ENCODE data around the gene ZBED4. TPM values are rescaled to one million over a fixed set of nuclear protein-coding genes. Genes with fewer than 3 reads are reported as not detected.
"Not testable (repeated sequence)": the region's sequence is repeated elsewhere in the genome, so short reads cannot be mapped to it uniquely, and the experiment has no call there.

ZBED4 gene
- polyA plus RNA-seq (ENCODE audit: insufficient read length) = 18.0 TPM
- long read RNA-seq, donor 1, full-length matches to known transcripts = 7 of 7 reads
- long read RNA-seq, donor 1, partial matches to known transcripts = 0 of 7 reads
- long read RNA-seq, donor 1, other reads (novel, unspliced or antisense) = 0 of 7 reads
- long read RNA-seq, donor 2, full-length matches to known transcripts = 4 of 4 reads
- long read RNA-seq, donor 2, partial matches to known transcripts = 0 of 4 reads
- long read RNA-seq, donor 2, other reads (novel, unspliced or antisense) = 0 of 4 reads
- long read RNA-seq, donor 3, full-length matches to known transcripts = 2 of 8 reads
- long read RNA-seq, donor 3, partial matches to known transcripts = 0 of 8 reads
- long read RNA-seq, donor 3, other reads (novel, unspliced or antisense) = 6 of 8 reads
- long read RNA-seq, donor 4, full-length matches to known transcripts = 1 of 1 reads
- long read RNA-seq, donor 4, partial matches to known transcripts = 0 of 1 reads
- long read RNA-seq, donor 4, other reads (novel, unspliced or antisense) = 0 of 1 reads
- long read RNA-seq, donor 5, full-length matches to known transcripts = 3 of 3 reads
- long read RNA-seq, donor 5, partial matches to known transcripts = 0 of 3 reads
- long read RNA-seq, donor 5, other reads (novel, unspliced or antisense) = 0 of 3 reads
- long read RNA-seq, donor 6, full-length matches to known transcripts = 11 of 11 reads
- long read RNA-seq, donor 6, partial matches to known transcripts = 0 of 11 reads
- long read RNA-seq, donor 6, other reads (novel, unspliced or antisense) = 0 of 11 reads
- long read RNA-seq, donor 7, full-length matches to known transcripts = 7 of 24 reads
- long read RNA-seq, donor 7, partial matches to known transcripts = 0 of 24 reads
- long read RNA-seq, donor 7, other reads (novel, unspliced or antisense) = 17 of 24 reads
- long read RNA-seq, donor 8, full-length matches to known transcripts = 1 of 1 reads
- long read RNA-seq, donor 8, partial matches to known transcripts = 0 of 1 reads
- long read RNA-seq, donor 8, other reads (novel, unspliced or antisense) = 0 of 1 reads

DNA sequence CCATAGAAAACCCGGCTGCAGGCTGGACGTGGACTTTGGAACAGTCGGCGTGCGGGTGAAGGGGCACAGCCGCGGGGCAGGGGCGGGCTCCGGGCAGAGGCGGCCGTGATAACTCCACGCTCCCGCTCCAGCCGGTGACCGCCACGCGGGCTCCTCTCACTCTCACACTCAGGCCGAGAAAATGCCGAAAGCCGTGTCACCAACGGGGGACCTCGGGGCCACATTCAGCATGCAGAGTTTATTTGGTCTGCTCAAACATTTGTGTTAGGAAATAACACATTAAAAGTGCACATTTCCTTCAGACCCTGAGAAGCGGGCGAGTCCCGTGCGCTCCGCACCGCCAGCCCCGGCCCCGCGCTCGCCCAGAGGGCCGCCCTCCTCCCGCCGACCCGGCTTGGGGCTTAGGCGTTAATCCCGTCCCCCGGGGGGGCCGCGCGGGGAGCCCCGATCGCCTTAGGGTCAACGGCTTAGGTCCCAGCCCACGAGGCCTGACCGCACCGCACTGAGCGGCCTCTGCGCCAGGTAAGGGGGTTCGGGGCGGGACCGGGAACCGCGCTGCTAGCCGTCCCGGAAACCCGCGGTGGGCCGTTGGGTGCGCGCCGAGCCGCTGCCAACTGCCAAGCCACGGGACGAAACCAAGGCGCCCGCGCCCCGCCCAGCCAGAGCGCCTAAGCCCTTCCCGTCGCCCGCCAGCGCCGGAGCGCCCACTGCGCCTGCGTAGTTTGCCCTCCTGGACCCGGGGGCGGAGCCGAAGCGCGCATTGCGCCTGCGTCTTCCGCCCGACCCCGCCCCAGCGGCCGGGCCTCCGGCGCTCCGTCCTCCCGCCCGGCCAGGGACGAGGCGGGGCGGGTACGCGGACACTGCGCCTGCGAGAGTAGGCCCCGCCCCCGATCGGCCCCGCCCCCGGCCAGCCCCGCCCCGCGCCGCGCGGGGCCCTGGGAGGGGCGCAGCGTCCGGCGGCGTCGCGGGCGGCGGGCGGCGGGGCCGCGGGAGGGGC, at the start of gene ZBED4:
ZBED4 (plus strand) TSS at position 947 of the 997 bp plus-strand sequence. CDS start 29,819 bp downstream, outside the sequence.
- peak; percentile 96 for DNase-seq

DNA sequence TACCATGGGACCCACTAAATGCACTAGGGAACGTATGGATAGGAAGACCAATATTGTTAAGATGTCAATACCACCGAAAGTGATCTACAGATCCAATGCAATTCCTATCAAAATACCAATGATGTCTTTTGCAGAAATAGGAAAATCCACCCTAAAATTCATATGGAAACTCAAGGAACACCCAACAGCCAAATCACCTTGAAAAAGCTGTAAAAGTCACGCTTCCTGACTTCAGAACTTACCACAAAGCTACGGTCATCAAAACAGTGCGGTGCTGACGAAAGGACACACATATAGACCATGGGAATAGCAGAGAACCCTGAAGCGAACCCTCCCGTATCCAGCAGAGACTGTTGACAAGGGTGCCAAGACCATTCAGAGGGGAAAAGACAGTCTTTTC, 46.5 kb upstream of the ZBED4 start:
- no peak for DNase-seq

GRCh38 chr22:49807780-49808708, 45.6 kb upstream of the ZBED4 start:
- DNase-seq = no peak

- DNase-seq = no peak
These were observed 43.2 kb upstream of the ZBED4 start for GRCh38 chr22:49810363-49811019.

DNA sequence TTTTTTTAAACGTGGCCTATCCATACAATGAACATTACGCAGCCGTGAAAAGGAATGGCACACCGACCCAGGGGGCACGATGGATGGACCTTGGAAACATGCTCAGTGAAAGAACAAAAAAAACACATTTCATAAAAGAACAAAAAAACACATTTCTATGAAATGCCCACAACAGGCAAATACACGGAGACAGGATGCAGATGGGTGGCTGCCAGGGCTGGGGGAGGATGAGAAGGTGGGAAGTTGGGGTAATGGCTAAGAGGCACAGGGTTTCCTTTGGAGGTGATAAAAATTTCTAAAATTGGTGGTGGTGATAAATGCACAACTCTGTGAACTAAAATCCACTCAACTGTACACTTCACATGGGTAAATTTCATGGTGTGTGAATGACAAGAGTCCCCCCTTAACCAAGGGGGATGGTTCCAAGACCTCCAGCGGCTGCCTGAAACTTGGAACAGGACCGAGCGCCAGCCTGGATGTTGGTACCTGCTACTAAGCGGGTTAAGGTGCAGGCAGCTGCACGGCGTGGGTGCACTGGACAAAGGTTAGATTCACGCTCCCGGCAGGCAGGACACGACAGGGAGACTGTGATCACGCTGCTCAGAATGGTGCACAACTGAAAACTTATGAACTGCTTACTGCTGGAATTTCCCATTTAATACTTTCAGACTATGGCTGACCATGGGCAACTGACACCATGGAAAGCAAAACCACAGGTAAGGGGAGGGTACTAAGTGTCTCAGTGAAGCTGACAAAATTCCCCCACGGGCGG, 42.4 kb upstream of the ZBED4 start:
- no peak for DNase-seq

DNA sequence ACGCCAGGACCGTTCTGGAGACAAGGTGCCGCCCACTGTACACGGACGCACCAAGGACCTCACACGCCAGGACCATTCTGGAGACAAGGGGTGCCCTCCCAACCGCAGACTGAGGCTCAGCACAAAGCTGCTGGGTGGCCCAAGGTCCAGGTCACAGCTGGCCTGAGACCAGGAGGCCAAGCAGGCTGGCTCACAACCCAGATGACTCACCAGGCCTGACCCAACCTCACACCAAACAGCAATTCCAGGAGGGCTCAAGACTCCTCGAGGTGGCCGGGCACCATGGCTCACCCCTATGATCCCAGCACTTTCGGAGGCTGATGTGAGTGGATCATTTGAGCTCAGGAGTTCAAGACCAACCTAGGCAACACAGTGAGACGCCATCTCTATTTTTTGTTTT, 40.8 kb upstream of the ZBED4 start:
- DNase-seq = no peak

DNA sequence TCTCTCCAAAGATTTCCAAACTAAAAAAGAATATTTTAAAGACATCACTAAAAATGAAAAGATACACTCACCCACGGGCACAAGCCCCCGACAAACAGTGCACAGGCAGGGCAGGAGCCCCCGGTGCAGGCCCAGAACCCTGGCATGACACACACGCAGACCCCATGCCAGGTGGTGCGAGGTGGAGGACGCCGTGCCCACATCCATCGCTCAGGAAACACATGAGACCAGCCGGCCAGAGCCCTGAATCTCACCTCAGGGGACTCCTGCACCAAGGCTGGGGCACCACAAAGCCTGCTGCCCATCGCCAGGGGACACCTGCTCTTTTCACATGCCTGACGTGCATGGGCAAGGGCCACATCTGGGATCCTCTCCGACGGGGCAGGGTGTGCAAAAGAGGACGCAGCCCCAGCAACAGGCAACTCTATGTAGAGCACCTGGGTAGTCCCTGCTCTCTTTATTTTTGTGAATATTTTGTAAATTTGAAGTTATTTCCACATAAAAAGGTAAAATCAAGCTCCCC, 39.4 kb upstream of the ZBED4 start:
- DNase-seq = no peak

- no peak for DNase-seq
These were observed 38.8 kb upstream of the ZBED4 start for GRCh38 chr22:49814856-49815255.

GRCh38 chr22:49815641-49816091, 38.0 kb upstream of the ZBED4 start:
- no peak for DNase-seq

DNA sequence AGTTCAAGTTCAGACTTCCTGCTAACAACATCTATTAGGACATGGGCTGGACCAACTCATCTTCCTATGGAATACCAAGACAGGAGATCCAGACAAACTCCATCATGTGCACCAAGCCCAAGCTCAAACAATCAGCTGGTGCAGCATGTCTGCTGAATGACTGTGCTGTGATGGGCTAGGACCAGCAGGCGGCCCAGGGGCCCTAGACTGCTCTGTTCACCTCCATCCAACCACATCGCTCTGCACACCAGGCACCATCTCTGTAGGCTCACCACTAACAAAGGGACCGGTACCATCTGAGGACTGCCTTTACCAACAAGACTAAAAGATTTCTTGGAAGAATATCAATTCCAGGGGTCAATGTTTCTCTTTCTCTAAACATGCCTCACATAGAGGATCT, 36.3 kb upstream of the ZBED4 start:
- no peak for DNase-seq

- DNase-seq = no peak
These were observed 32.7 kb upstream of the ZBED4 start for GRCh38 chr22:49820984-49821383.

- not testable (repeated sequence) for DNase-seq
These were observed 31.9 kb upstream of the ZBED4 start for GRCh38 chr22:49821741-49822140.

- DNase-seq = no peak
These were observed 30.2 kb upstream of the ZBED4 start for GRCh38 chr22:49823289-49824045.

DNA sequence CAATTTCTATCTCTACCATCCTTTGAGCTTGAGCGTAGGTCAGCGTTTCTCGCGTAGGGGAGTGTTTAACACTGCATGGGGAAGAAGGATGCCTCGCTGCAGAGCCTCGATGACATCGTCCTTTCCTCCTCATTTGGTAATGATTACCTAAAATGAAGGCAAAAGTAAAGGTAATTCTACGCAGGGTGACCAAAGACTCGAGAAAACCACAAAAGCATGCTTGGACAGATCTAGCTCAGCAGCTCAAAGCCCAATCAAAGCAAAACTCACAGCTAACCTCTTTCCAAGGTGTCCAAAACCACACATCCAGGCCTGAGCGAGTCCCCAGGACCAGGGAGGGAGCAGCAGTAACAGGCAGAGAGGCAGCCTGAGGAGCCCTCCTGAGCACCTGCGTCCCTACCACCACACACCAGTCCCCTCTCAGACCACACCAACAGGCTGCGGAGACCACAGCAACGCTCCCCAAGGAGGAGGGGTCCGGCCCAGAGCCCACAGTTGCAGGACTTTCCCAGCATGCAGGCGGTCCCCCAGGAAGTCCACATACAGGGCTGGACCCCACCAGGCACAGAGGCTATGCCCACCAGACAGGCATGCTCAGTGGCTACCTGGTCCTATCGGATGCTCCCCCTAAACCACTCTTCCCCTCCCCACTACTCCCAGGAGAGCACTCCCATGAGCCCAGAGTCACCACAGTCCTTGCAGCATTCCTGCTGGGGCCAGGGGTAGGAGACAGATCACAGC, 29.3 kb upstream of the ZBED4 start:
- no peak for DNase-seq

DNA sequence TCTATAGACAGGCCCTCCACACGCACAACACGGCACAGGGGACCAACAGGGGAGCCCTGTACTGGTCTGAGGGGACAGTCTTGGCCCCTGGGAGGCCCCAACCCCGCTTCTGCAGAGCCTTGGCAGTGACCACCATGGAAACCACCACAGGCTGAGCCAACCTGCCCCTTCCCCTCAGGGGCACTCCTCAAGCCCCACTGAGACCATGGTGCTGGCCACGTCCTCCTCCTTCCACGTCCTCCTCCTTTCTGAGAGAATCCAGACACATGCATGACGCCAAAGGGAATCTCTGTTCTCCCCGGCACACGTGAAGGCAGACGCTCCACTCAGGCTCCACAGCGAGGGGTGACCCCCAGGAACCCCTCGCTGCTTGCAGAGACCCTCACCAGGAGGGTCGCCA, 28.7 kb upstream of the ZBED4 start:
- DNase-seq = no peak

DNA sequence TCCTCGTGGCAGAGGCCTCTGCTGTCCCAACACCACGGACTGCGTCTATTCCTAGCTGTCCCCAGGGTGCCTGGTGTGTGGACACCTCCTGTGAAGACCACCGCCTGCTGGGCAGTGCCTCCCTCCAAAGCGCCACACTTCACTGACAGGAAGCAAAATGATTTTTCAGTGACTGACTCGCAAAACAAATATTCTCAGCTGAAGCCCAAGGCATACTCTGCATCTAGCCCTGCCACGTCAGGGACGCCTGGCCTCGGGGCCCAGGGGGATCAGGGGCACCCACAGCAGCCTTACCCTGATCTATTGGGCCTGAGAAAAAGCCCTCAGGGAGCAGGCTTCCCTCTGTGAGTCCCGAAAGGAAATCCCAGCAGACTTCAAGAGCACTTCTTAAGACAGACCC, 28.2 kb upstream of the ZBED4 start:
- DNase-seq = no peak
